Measurements from ENCODE around the gene TIMELESS. TPM values are rescaled to one million over a fixed set of nuclear protein-coding genes. Genes with fewer than 3 reads are reported as not detected.

The TIMELESS gene
- total RNA-seq, 2 experiments from 2014 or later: 46.5 to 103 TPM

DNA sequence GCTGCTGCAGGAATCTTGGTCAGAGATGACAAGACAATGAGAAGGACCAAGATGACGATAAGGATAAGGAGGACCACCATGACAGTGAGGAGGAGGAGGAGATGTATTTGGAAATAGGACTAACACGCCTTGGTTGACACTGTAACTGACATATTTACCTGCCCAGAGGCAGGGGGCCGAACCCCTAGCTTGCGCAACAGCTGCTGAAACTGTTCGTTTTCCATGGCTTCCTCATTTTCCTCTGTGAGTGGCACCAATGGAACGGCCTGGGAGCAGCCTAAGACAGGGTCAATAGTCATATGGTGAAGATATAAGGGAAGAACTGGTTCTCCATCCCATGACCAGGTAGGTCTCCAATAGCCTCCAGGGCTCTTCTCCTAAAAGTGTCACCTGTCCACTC is 28.8 kb downstream of the TIMELESS start:
- H3K79me2 ChIP-seq (ENCODE audit: insufficient read depth, low read depth, low read length): no peaks in the 10 kb centered on the region
- peaks cover 98% of the 10 kb centered on the region for H3K36me3 ChIP-seq (ENCODE audit: insufficient read depth, low read length)
- no peaks in the 10 kb centered on the region for H3K9me3 ChIP-seq (ENCODE audit: low read length)
- no peak overlapping the region for H3K4me3 ChIP-seq (ENCODE audit: low read depth, low read length, poor library complexity, severe bottlenecking)
- no peak for TF ChIP-seq EZH2phosphoT487 (IDR thresholded peaks at IDR 0.05; ENCODE audit: borderline replicate concordance, low read depth, low read length)
- TF ChIP-seq, protein P1, sequence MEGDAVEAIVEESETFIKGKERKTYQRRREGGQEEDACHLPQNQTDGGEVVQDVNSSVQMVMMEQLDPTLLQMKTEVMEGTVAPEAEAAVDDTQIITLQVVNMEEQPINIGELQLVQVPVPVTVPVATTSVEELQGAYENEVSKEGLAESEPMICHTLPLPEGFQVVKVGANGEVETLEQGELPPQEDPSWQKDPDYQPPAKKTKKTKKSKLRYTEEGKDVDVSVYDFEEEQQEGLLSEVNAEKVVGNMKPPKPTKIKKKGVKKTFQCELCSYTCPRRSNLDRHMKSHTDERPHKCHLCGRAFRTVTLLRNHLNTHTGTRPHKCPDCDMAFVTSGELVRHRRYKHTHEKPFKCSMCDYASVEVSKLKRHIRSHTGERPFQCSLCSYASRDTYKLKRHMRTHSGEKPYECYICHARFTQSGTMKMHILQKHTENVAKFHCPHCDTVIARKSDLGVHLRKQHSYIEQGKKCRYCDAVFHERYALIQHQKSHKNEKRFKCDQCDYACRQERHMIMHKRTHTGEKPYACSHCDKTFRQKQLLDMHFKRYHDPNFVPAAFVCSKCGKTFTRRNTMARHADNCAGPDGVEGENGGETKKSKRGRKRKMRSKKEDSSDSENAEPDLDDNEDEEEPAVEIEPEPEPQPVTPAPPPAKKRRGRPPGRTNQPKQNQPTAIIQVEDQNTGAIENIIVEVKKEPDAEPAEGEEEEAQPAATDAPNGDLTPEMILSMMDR (conservative IDR thresholded peaks at IDR 0.05; ENCODE audit: low read length): no peak
- H3K27ac ChIP-seq (ENCODE audit: low read depth, low read length, poor library complexity, severe bottlenecking): no peak overlapping the region
- no peaks in the 10 kb centered on the region for H3K9me2 ChIP-seq (ENCODE audit: insufficient read depth, low read length)
- no TSS peak for BruUV-seq (replicated peaks)
- no peak overlapping the region for H3K4me2 ChIP-seq (ENCODE audit: low read length)
- DNase-seq (ENCODE audit: low spot score): no peak
- H2AFZ ChIP-seq (ENCODE audit: low read length): no peak overlapping the region
- ChIA-PET POLR2A (interaction anchor here (0.6 kb wide), 1 partner anchor 358 kb away, joined by 3 read pairs; no protein-coding TSS in a partner anchor), CTCF (ENCODE audit: unreplicated experiment) (no interaction called here)
- intact Hi-C loops (cut with micrococcal nuclease; ENCODE audit: unreplicated experiment): no loop called here
- H4K20me1 ChIP-seq (ENCODE audit: insufficient read depth, low read length): no peaks in the 10 kb centered on the region
- H3K4me1 ChIP-seq (ENCODE audit: insufficient read depth, low read length, poor library complexity, severe bottlenecking): no peaks in the 10 kb centered on the region

- POLR2A ChIA-PET: interaction anchor here (0.6 to 1.1 kb wide), 4 partner anchors 18 to 57 kb away, joined by 3 to 5 read pairs (median 4); no protein-coding TSS in a partner anchor
- DNase-seq (ENCODE audit: low spot score): no peak
- peaks cover 95% of the 10 kb centered on the region for H3K36me3 ChIP-seq (ENCODE audit: insufficient read depth, low read length)
- H3K79me2 ChIP-seq (ENCODE audit: insufficient read depth, low read depth, low read length): no peaks in the 10 kb centered on the region
- no peak overlapping the region for H2AFZ ChIP-seq (ENCODE audit: low read length)
- no peak overlapping the region for H3K4me2 ChIP-seq (ENCODE audit: low read length)
- intact Hi-C loops (cut with micrococcal nuclease; ENCODE audit: unreplicated experiment): no loop called here
- no peak overlapping the region for H3K27ac ChIP-seq (ENCODE audit: low read depth, low read length, poor library complexity, severe bottlenecking)
- no peaks in the 10 kb centered on the region for H3K4me1 ChIP-seq (ENCODE audit: insufficient read depth, low read length, poor library complexity, severe bottlenecking)
- H4K20me1 ChIP-seq (ENCODE audit: insufficient read depth, low read length): no peaks in the 10 kb centered on the region
- no peaks in the 10 kb centered on the region for H3K9me3 ChIP-seq (ENCODE audit: low read length)
- no TSS peak for BruUV-seq (replicated peaks)
- TF ChIP-seq, protein P1 (conservative IDR thresholded peaks at IDR 0.05; ENCODE audit: low read length): no peak
- no peak for TF ChIP-seq EZH2phosphoT487 (IDR thresholded peaks at IDR 0.05; ENCODE audit: borderline replicate concordance, low read depth, low read length)
- no peaks in the 10 kb centered on the region for H3K9me2 ChIP-seq (ENCODE audit: insufficient read depth, low read length)
- no peak overlapping the region for H3K4me3 ChIP-seq (ENCODE audit: low read depth, low read length, poor library complexity, severe bottlenecking)
- CTCF ChIA-PET (ENCODE audit: unreplicated experiment): interaction anchor here (0.5 to 1.2 kb wide), 2 partner anchors 56 to 79 kb away, joined by 3 to 4 read pairs; partner anchors contain the start of gene IL23A
Measured at GRCh38 chr12:56417739-56418138, 31.5 kb downstream of the TIMELESS start.

- H3K4me2 ChIP-seq (ENCODE audit: low read length): no peak overlapping the region
- no peaks in the 10 kb centered on the region for H3K79me2 ChIP-seq (ENCODE audit: insufficient read depth, low read depth, low read length)
- BruUV-seq (replicated peaks): no TSS peak
- no peaks in the 10 kb centered on the region for H3K9me3 ChIP-seq (ENCODE audit: low read length)
- no peaks in the 10 kb centered on the region for H4K20me1 ChIP-seq (ENCODE audit: insufficient read depth, low read length)
- no peak overlapping the region for H3K4me3 ChIP-seq (ENCODE audit: low read depth, low read length, poor library complexity, severe bottlenecking)
- DNase-seq (ENCODE audit: low spot score): no peak
- no peaks in the 10 kb centered on the region for H3K9me2 ChIP-seq (ENCODE audit: insufficient read depth, low read length)
- CTCF ChIA-PET (ENCODE audit: unreplicated experiment): no interaction called here
- no peaks in the 10 kb centered on the region for H3K4me1 ChIP-seq (ENCODE audit: insufficient read depth, low read length, poor library complexity, severe bottlenecking)
- no peak for TF ChIP-seq EZH2phosphoT487 (IDR thresholded peaks at IDR 0.05; ENCODE audit: borderline replicate concordance, low read depth, low read length)
- TF ChIP-seq, protein P1 (conservative IDR thresholded peaks at IDR 0.05; ENCODE audit: low read length): no peak
- intact Hi-C loops (cut with micrococcal nuclease; ENCODE audit: unreplicated experiment): no loop called here
- peaks cover 73% of the 10 kb centered on the region for H3K36me3 ChIP-seq (ENCODE audit: insufficient read depth, low read length)
- no peak overlapping the region for H3K27ac ChIP-seq (ENCODE audit: low read depth, low read length, poor library complexity, severe bottlenecking)
- no peak overlapping the region for H2AFZ ChIP-seq (ENCODE audit: low read length)
- POLR2A ChIA-PET: no interaction called here
Measured at GRCh38 chr12:56414401-56414800, 34.8 kb downstream of the TIMELESS start.

Data from OCI-LY7 (cell line).